Suprapubic skin (tissue), 4 donors: Measurements from ENCODE around the gene KSR2.

Experiments used
- CTCF ChIP-seq, 2 donors: fragments of 200-600 bp in 1 of 2; fragments of 450-650 bp in 1 of 2; sonication (generic) in 1 of 2; IDR thresholded peaks; one replicate each; pipeline ENCODE4 v1.5.1; 2016 to 2019; ENCODE audit warnings: antibody characterized with exemption in 2 of 2, mild to moderate bottlenecking in 1 of 2, moderate library complexity in 1 of 2
- EP300 ChIP-seq: sonication (generic); formaldehyde crosslinking; IDR thresholded peaks from one replicate; pipeline ENCODE4 v1.6.1; 2017; ENCODE audit warnings: antibody characterized with exemption
- POLR2A ChIP-seq, 2 donors: fragments of 450-650 bp; IDR thresholded peaks; one replicate each; pipeline ENCODE4 v1.6.1; 2017; ENCODE audit warnings: antibody characterized with exemption in 2 of 2, mild to moderate bottlenecking in 2 of 2, moderate library complexity in 2 of 2
- POLR2AphosphoS5 ChIP-seq, 3 donors: sonication (generic); formaldehyde crosslinking; IDR thresholded peaks; one replicate each; pipeline ENCODE4 v1.6.1; 2017; ENCODE audit warnings: antibody characterized with exemption in 3 of 3

DNA sequence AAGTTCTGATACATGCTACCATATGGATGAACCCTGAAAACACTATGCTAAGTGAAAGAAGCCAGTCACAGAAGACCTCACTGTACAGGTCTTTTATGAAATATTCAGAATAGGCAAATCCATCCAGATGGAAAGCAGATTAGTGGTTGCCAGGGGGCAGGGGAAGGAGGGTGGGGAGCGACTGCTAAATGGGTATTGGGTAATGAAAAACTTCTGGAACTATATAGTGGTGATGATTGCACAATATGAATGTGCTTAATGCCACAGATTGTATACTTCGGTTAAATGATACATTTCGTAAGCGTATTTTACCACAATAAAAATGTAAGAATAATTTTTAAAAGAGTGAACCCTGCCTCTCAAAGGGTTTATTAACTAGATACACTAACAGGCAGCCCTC, 11.8 kb upstream of the KSR2 start:
- no peak for TF ChIP-seq EP300
- no peak for TF ChIP-seq CTCF (IDR thresholded peaks at IDR 0.05)
- TF ChIP-seq POLR2AphosphoS5 (IDR thresholded peaks at IDR 0.05), result no peak
- TF ChIP-seq POLR2A (IDR thresholded peaks at IDR 0.05), result no peak
